Pancreas (tissue), 10 donors: Measurements from ENCODE around the gene TTI1. TPM values are rescaled to one million over a fixed set of nuclear protein-coding genes. Genes with fewer than 3 reads are reported as not detected.

ENCODE experiments used
- ATAC-seq, 4 donors: fragments of 200-7000 bp; cut with Tn5 transposase; one replicate each; pipeline versions ENCODE4 v1.8.0 to v1.9.1; 2020; ENCODE audit warnings: mild to moderate bottlenecking in 4 of 4, moderate library complexity in 4 of 4
- DNase-seq, 6 donors: peaks; one replicate each; pipeline ENCODE4 v3.0.0-alpha.2; 2020
- FAIRE-seq: peaks from 2 replicates; lab custom pipeline; 2012; peaks lifted over from hg19 to GRCh38; lab: Jason Lieb, UNC
- H3K27ac ChIP-seq, 4 donors: fragments of 200-600 bp; sonication (generic); 1 replicate in 3 of 4; 2 replicates in 1 of 4; pipeline versions ENCODE4 v1.5.0 to v1.8.0; 2020
- H3K27me3 ChIP-seq, 4 donors: fragments of 200-600 bp; one replicate each; pipeline ENCODE4 v1.8.0; 2021
- H3K36me3 ChIP-seq, 3 donors: fragments of 200-600 bp; sonication (generic) in 1 of 3; one replicate each; pipeline versions ENCODE4 v1.5.0 to v1.8.0; 2020 to 2021
- H3K4me1 ChIP-seq, 3 donors: fragments of 200-600 bp; one replicate each; pipeline ENCODE4 v1.8.0; 2021
- H3K4me3 ChIP-seq, 4 donors: fragments of 200-600 bp; sonication (generic) in 2 of 4; one replicate each; pipeline versions ENCODE4 v1.5.0 to v1.8.0; 2020 to 2021
- H3K9me3 ChIP-seq, 4 donors: fragments of 200-600 bp; one replicate each; pipeline ENCODE4 v1.8.0; 2021
- CTCF ChIP-seq, 4 donors: fragments of 200-600 bp; sonication (generic) in 3 of 4; IDR thresholded peaks; one replicate each; pipeline versions ENCODE4 v1.5.0 to v1.8.0; 2021; ENCODE audit warnings: antibody characterized with exemption in 4 of 4
- WGBS, 2 donors: extraction: QIAGEN DNeasy Blood & Tissue Kit; methylation state at CpG; one replicate each; pipeline ENCODE4 v1.1.7; 2013; 5-methylcytosine and 5-hydroxymethylcytosine counted together
- intact Hi-C, 3 donors: fragments of 100-400 bp; cut with DNase I; formaldehyde crosslinking; loops; one replicate each; pipeline versions ENCODE4 v1.11.1 to v1.14.2; 2022
- polyA plus RNA-seq, 2 donors: library from polyadenylated mRNA; stranded (reverse); fragments of 200-250 nt; gene quantifications; one replicate each; pipeline ENCODE4 v1.2.3, GENCODE V29; 2013
- total RNA-seq, 6 donors: library from RNA; stranded (reverse); fragmentation: NEBNext Ultra II Directional in 4 of 6; extraction: Animal tissue kit (Norgen Biotek cat#: 25700) in 4 of 6; gene quantifications; one replicate each; pipeline versions ENCODE4 v1.2.1 to v1.2.4, GENCODE V29; 2021 to 2023
- donor health status: healthy with polysubstance abuse.
- donor health status: DM: no; HTN: no; CAD: no; lungs with moderate emphysema.
- donor health status: DM: no; HTN: no; CAD: no.
- donor health status: control.
- donor health status: control.
- donor health status: Bipolar disorder and iron deficiency.
- donor health status: DM: yes; HTN: yes; CAD: no.
- donor health status: DM: no; HTN: no; CAD: no.
- donor health status: DM: no; HTN: no; CAD: no.
- donor health status: DM: yes; HTN: yes; CAD: no.

Gene TTI1
- total and polyA plus RNA-seq, 8 donors = 10.1 to 18.0 (median 11.2) TPM

GRCh38 chr20:37947943-37948342 is 85.3 kb downstream of the TTI1 start:
- intact Hi-C loops = no loop called here
- ATAC-seq (no peak), FAIRE-seq (no peak), DNase-seq (no peak)
- WGBS, 2 donors = 86 to 94% methylated on average over 6 of the region's 6 CpGs
- Histone ChIP-seq H3K27ac (no peak overlapping the region), H3K36me3 (no peaks in the 10 kb centered on the region), H3K4me3 (no peak overlapping the region), H3K27me3 (no peaks in the 10 kb centered on the region), H3K9me3 (no peaks in the 10 kb centered on the region), H3K4me1 (no peaks in the 10 kb centered on the region)
- TF ChIP-seq CTCF (IDR thresholded peaks at IDR 0.05) = no peak

GRCh38 chr20:37946946-37947345 is 86.3 kb downstream of the TTI1 start:
- Histone ChIP-seq H3K36me3 (no peaks in the 10 kb centered on the region), H3K27ac (no peak overlapping the region)

GRCh38 chr20:37945091-37945547 is 88.1 kb downstream of the TTI1 start:
- ATAC-seq (no peak), DNase-seq (peak in 1 of 6 donors; percentile 21), FAIRE-seq (no peak)
- intact Hi-C loops = no loop called here
- Histone ChIP-seq H3K4me3 (no peak overlapping the region), H3K36me3 (no peaks in the 10 kb centered on the region), H3K9me3 (no peaks in the 10 kb centered on the region), H3K27me3 (no peaks in the 10 kb centered on the region), H3K27ac (no peak overlapping the region), H3K4me1 (no peaks in the 10 kb centered on the region)
- no peak for TF ChIP-seq CTCF (IDR thresholded peaks at IDR 0.05)
- 20 to 22% methylated on average over 11 of the region's 11 CpGs for WGBS, 2 donors

More at GRCh38 chr20:37946946-37947345, 86.3 kb downstream of the TTI1 start:
- H3K27me3 ChIP-seq = no peaks in the 10 kb centered on the region
- ATAC-seq (no peak), DNase-seq (peak in 1 of 6 donors; percentile 15), FAIRE-seq (no peak)
- no peak overlapping the region for H3K4me3 ChIP-seq
- no peaks in the 10 kb centered on the region for H3K4me1 ChIP-seq
- intact Hi-C loops = no loop called here
- no peaks in the 10 kb centered on the region for H3K9me3 ChIP-seq
- 76 to 77% methylated on average over 5 of the region's 5 CpGs for WGBS, 2 donors
- no peak for TF ChIP-seq CTCF (IDR thresholded peaks at IDR 0.05)

- intact Hi-C loops = no loop called here
- DNase-seq (peak in 1 of 6 donors; percentile 32), ATAC-seq (no peak), FAIRE-seq (no peak)
- Histone ChIP-seq H3K27me3 (no peaks in the 10 kb centered on the region), H3K4me1 (no peaks in the 10 kb centered on the region), H3K36me3 (no peaks in the 10 kb centered on the region), H3K9me3 (no peaks in the 10 kb centered on the region), H3K27ac (no peak overlapping the region), H3K4me3 (no peak overlapping the region)
- 58 to 59% methylated on average over 9 to 11 of the region's 11 CpGs for WGBS, 2 donors
- TF ChIP-seq CTCF (IDR thresholded peaks at IDR 0.05) = no peak
Measured at GRCh38 chr20:37944456-37944981, 88.7 kb downstream of the TTI1 start.
